SW 1271 (cell line): ENCODE results near the gene MMD2.
"Not testable (repeated sequence)": the region's sequence is repeated elsewhere in the genome, so short reads cannot be mapped to it uniquely, and the experiment has no call there.

Source experiments
- DNase-seq, 2 experiments: peaks; one replicate each; lab custom pipeline; 2025; lab: John Stamatoyannopoulos, UW

Gene MMD2, protein sequence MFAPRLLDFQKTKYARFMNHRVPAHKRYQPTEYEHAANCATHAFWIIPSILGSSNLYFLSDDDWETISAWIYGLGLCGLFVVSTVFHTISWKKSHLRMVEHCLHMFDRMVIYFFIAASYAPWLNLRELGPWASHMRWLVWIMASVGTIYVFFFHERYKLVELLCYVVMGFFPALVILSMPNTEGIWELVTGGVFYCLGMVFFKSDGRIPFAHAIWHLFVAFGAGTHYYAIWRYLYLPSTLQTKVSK

GRCh38 chr7:4958477-4959301, at the start of gene MMD2:
Gene MMD2, minus strand, starts transcription at chr7:4959187. Its CDS starts 170 bp downstream, at chr7:4959017.
- DNase-seq, result no peak

- no peak for DNase-seq
Observed at GRCh38 chr7:5005066-5005465, 46.1 kb upstream of the MMD2 start.

DNA sequence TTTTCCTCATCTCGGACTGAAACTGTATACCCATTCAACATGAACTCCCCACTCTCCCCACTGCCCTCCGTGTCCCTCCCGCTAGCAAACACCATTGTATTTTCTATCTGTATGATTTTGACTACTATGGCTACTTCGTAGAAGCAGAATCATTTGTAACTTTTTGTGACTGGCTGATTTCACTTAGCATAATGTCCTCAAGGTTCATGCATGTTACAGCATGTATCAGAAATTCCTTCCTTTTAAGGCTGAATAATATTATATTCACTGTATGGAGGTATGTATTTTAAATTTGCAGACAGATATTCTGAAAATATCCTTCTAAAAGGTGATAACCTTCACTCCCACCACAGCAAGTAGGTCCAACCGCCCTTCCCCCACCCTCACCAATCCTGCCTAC, 42.9 kb upstream of the MMD2 start:
- no peak for DNase-seq

GRCh38 chr7:5001003-5001402, 42.0 kb upstream of the MMD2 start:
- DNase-seq, result no peak

DNA sequence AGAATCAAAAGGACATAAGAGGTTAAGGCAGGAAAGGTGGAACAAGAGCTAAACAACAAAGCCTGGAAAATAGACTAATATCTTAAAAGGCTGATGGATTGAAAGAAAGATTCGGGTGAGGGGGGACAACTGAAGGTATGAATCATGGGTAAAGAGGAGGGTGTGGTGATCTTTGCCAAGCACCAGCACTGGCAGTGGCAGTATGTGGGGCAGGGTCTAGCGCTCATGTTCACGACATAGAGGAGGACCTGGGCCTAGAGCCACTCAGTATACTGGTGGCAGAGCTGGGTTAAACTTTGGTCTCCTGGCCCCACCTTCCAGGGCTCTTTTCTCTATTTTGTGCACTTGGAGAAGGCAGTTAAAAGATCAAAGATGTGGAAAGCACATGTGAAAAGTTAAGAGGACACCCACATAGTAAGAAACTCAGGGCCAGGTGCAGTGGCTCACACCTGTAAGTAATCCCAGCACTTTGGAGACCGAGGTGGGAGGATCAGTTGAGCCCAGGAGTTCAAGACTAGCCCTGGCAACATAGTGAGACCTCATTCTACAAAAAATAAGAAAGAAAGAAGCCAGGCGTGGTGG, 40.5 kb upstream of the MMD2 start:
- no peak for DNase-seq

DNA sequence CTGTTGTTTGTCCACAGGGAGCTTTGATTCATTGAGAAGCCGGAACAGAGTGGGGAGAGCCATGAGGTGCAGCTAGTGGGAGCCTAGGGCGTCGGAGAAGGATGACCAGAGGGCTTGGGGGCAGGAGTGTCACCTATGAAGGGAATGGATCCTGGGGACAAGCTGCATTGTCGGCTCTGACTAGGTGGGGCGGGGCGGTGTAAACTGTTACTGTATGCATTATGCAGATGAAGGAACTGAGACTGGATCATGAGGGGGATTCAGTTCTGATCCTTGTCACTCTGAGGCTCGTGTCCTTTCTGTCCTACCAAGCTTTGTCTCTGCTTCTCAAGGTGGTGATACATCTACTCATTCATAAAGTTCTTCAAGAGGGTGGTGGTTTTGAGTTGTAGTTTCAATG, 39.9 kb upstream of the MMD2 start:
- DNase-seq, result no peak

DNA sequence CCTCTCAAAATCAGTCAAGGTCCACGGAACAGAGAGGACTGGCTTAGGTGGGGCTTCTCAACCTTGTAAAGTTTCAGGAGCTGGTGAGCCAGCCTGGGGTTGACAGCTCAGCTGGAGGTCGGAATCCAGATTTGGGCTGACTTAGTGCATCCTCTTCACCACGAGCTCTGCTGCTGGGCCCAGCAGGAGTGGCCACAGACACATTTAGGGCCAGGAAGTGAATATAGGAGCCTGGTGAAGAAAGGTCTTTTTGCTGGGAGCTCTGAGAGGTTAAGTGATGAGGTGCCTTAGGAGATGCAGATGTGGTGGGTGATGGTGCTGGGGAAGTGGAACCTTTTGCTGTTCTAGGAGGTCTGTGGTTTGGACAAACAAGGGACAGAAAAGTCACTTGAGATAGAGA, 39.3 kb upstream of the MMD2 start:
- DNase-seq, result no peak

- DNase-seq, result no peak
Observed at GRCh38 chr7:4996696-4997222, 37.8 kb upstream of the MMD2 start.

DNA sequence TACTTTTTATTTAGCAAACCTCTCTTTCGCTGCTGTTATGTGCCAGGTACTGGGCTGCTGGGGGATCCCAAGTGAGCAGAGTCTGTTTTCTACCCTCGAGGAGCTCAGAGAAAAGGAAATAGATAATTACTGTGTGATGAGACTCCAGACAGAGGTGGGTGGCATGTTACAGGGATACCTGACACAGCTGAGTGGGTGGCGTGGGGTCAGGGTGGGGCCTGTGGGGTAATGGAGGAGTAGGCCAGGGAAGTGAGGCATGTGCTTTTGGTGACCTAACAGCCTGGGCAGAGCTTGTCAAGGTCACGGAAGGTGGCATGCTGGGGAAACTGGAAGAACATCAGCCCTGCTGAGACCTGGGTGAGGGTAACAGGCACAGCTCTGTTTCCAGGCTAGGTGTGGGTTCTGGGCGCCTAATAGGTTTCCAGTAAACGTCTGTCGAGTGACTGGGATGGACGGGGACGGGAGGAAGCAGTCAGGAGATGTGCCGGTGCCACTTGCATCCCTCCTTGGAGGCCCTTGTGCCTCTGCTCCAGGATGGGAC, 36.5 kb upstream of the MMD2 start:
- DNase-seq, result no peak

GRCh38 chr7:4993471-4993870, 34.5 kb upstream of the MMD2 start:
- DNase-seq, result no peak

DNA sequence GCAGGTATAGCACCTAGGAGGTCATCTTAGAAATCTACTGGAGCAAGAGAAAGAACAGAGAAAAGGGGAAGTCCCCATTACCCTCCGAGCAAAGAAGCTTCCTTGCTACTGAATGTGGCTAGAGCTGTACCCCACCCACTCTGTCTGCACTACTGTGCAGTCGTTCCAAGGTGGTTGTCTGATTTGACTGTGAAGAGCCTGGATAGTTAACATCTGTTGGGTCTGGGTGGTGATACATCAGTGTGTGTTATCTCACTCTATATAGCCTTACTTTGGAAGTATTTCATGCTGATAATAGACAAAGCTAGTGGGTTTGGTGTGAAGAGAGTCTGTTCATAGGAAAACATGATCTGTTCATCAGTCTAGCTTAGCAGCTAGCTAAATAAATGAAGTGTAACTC, 23.8 kb upstream of the MMD2 start:
- DNase-seq, result not testable (repeated sequence)

- DNase-seq, result not testable (repeated sequence)
Observed at GRCh38 chr7:4981295-4981890, 22.4 kb upstream of the MMD2 start.

GRCh38 chr7:4975626-4976025, 16.6 kb upstream of the MMD2 start:
- DNase-seq, result not testable (repeated sequence)

DNA sequence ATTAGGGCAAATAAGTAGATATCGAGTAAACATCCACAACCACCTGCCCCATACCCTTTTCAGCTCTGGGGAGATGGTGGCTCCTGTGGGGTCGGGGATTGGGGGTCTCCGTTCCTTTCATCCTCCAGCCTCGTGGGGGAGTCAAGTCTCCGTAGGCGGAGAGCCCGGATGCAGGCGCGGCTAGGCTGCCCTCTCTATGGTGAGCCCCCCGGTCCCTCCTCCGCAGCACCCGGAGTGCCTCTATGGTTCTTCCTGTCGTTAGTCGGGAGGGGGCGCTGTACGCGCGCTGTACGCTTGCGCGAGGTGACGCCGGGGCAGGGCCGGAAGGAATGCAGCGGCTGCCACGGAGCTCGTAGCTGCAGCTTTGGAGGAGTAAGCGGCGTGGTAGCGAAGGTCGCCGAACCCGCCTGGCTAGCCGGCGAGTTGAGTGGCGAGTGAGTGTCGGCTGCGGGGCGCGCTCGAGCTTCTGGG, 14.8 kb upstream of the MMD2 start:
- DNase-seq, result peak; percentile 84 to 92

DNA sequence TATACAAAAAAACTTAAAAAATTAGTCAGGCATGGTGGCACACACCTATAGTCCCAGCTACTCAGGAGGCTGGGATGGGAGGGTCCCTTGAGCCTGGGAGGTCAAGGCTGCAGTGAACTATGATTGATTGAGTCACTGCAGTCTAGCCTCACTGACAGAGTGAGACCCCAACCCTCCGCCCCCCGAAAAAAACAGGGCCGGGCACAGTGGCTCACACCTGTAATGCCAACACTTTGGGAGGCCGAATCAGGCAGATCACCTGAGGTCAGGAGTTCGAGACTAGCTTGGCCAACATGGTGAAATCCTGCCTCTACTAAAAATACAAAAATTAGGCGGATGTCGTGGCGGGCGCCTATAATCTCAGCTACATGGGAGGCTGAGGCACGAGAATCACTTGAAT, 13.5 kb upstream of the MMD2 start:
- DNase-seq, result not testable (repeated sequence)

GRCh38 chr7:4965295-4966022, 6.5 kb upstream of the MMD2 start:
- DNase-seq, result no peak

DNA sequence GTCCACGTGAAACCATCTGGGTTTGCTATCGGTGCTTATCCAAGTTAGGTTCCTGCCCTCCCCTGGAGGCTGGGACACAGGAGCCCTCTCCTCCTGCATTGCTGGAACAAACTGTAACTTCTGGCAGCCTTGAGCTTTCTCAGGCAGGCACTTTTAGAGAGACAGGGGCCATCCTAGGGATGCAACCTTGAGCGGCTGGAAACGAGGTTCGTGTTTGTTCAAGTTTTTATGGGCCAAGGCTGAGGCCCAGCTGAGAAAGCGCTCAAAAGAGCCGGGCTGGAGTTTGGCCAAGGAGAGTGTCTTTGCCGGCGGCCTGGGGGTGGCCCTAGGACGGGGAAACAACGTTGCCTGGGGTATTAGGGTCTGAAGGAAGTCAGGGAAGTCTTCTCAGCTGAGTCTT, 5.5 kb upstream of the MMD2 start:
- DNase-seq, result no peak

- no peak for DNase-seq
Observed at GRCh38 chr7:4962872-4963775, 4.1 kb upstream of the MMD2 start.

GRCh38 chr7:4960363-4960762, 1.4 kb upstream of the MMD2 start:
- DNase-seq, result no peak

DNA sequence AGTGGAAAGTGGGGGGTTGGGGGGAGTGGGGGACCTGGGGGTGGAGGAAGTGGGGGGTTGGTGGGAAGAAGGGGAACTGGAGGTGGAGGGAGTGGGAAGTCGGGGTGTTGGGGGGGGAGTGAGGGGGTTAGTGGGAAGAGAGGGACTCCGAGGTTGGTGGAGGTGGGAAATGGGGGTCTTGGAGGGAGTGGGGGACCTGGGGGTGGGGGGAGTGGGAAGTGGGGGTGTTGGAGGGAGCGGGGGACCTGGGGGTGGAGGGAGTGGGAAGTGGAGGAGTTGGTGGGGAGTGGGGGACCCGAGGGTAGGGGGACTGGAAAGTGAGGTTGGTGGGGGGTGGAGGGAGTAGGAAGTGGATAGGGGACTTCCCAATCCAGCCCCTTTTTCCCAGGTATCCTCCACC, 906 bp upstream of the MMD2 start:
- no peak for DNase-seq
